Lung microvascular endothelial cell (primary cell): ENCODE measurements around the gene GPALPP1. TPM values are rescaled to one million over a fixed set of nuclear protein-coding genes. Genes with fewer than 3 reads are reported as not detected.
"Not testable (repeated sequence)": the region's sequence is repeated elsewhere in the genome, so short reads cannot be mapped to it uniquely, and the experiment has no call there.

Source experiments
- DNase-seq, 2 donors: peaks; one replicate each; pipeline versions ENCODE4 v3.0.0 to v3.0.0-alpha.2; 2010; ENCODE audit warnings: low read depth in 2 of 2
- total RNA-seq: library from RNA; depleted of rRNA; stranded (reverse); fragments of >200 nt; gene quantifications from 2 replicates; pipeline ENCODE4 v1.2.1, GENCODE V29; 2014

Gene GPALPP1
- total RNA-seq, 1 donor from 2014 or later: 25.0 TPM

DNA sequence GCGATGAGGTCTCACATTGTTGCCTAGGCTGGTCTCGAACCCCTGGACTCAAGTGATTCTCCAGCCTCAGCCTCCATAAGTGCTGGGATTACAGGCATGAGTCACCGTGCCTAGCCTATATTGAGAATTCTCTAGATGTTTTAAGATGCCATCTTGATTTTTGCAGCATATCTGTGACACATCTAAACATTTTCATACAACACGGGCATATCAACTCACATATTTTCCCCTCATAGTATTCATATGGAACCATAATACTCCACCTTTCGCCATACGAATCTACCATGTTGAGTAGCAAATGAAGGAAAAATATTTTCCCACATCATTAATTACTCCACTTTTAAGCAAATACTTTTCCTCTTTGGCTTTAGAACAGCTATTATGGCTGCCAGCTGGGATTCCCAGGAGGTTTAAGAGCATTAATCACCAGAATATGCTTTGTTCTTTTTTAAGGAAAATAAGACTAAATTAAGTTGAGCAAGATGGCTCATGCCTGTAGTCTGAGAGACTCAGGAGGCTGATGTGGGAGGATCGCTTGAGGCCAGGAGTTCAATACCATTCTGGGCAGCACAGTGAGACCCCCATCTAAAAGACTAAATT lies 74.0 kb downstream of the GPALPP1 start:
- no peak for DNase-seq

DNA sequence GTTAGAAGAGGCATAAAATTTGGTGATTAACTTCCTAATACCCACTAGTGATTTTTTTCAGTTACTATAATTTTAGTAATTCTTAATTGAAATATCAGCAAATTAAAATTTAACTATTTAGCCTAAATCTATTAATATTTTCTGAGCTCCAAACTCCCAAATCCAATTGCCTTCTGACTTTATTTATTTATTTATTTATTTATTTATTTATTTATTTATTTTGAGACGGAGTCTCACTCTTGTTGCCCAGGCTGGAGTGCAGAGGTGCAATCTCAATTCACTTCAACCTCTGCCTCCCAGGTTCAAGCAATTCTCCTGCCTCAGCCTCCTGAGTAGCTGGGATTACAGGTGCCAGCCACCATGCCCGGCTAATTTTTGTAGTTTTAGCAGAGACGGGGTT lies 74.6 kb downstream of the GPALPP1 start:
- DNase-seq: not testable (repeated sequence)

DNA sequence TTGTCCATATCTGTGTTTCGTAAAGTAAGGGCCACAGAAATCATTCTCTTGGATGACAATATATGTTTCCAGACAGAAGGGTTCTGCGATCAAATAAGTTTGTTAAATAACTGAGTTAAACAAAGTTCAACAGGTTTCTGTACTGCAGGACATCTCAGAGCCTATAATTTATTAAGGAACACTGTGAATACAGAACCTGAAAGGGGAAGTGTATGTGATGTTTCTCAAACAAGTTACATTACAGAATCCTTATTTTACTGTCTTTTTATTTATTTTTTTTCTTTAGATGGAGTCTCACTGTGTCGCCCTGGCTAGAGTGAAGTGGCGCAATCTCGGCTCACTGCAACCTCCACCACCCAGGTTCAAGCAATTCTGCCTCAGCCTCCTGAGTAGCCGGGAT lies 75.6 kb downstream of the GPALPP1 start:
- DNase-seq: no peak

DNA sequence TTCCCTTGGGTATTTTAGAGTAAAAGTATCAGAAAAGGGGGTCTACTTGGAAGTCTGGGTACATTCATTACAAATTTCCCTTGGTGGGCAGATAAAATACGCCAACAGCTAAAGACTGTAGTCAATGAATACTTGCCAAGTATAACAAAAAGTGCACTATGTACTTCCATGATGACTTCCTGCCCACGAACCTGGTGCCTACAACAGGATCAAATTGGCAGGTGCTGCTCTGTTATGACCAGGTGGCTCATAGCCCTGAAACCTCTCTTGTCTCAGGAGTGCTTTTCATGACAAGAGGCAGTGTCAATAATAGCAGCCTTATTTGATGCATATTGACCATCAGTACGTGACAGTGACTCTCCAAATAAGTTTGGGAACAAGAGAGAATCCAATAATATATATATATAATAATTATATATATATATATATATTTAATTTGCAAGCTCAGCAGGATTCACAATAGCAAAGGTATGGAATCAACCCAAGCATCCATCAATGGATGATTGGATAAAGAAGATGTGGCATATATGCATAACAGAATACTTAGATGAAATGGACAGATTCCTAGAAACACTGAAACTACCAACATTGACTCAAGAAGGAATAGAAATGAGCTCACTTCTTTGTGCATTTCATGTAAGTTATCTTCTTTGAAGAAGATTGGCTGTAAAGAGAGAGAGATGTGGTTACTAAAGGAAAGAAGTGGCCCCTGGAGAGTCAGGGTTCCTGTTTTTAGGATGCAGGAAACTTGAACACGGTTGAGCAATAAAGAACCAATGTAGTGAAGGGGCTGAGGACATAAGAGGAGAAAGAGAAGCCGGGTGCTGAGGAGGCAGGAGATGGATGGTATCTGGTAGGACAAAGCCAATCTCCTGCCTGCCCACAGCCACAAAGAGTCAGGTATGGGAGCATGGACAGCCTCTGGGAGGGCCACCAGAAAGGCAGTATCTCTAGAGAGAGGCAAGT lies 79.0 kb downstream of the GPALPP1 start:
- peak in 1 of 2 donors; percentile 71 for DNase-seq

DNA sequence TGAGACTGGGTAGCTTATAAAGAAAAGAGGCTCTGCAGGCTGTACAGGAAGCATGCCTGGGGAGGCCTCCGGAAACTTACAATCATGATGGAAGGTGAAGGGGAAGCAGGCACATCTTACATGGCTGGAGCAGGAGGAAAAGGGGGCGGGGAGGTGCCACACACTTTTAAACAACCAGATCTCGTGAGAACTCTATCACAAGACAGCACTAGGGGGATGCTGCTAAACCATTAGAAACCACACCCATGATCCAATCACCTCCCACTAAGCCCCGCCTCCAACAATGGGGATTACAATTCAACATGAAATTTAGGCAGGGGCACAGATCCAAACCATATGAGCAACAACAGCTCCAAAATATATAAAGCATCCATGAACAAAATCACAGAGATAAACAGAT lies 84.5 kb downstream of the GPALPP1 start:
- no peak for DNase-seq

DNA sequence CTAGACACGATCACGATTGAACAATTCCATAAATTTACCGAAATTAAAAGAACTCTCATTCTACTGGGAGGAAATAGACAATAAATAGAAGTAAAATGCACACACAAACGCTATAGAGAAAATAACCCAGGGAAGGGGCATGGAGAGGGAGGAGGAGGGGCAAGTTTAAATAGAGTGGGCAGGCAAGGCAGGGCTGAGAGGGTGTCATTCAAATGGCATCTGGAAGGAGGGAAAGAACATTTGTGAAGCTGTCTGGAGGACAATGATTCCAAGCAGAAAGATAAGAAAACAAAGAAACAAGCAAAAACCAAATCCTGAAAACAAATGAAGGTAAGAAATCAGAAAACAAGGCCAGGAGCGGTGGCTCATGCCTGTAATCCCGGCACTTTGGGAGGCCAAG lies 85.4 kb downstream of the GPALPP1 start:
- DNase-seq: no peak

DNA sequence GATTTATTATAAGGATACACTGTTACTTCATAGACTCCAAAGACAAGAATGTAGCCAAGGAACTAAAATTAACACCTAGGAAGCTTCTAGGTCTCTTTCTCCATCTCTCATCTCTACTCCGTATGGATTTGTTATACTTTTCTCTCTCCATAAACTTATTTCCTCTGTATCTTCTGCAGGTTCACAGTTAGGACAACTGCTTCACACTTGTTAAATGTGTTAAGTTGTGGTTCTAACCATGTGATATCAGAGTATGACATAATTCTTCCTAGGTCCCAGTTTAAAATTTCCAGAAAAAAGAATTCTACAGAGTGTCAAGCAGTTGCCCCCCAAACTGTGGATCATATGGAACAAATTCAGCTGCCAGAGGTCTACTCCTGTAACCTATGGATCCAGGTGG lies 88.7 kb downstream of the GPALPP1 start:
- DNase-seq: no peak

Other genes starting within 250 kb of the GPALPP1 start
- 1.1 and 1.6 TPM in 2 replicates for gene NUFIP1, start 67 bp upstream of the GPALPP1 start, total RNA-seq
- gene GTF2F2, start 131.0 kb downstream of the GPALPP1 start, total RNA-seq: 13.9 and 14.5 TPM in 2 replicates
- not detected in 2 replicates for gene KCTD4, start 211.5 kb downstream of the GPALPP1 start, total RNA-seq